ENCODE data around the gene PDK2.
A peak's percentile ranks its signal among the peaks of the same experiment; 100 is the strongest.

Gene PDK2

DNA sequence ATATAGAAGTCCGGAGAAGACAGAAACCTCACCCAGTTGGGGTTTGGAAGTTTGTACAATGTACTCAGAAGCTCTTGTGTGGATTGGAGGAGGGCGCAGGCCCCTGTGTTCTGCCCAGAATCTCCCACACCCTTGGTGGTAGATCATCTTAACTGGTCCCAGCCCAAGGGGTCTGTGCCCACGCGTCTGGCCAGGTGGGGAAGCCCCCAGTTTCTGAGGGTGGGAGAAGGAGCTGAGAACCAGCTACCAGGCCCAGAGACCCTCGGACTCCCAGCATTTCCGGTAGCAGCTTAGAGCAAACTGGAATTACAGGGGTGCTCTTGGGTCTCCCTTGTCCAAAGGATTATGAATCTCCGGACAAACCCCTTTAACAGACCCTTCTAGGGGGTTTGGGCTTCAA lies 57.6 kb downstream of the PDK2 start:
- DNase-seq: no peak

DNA sequence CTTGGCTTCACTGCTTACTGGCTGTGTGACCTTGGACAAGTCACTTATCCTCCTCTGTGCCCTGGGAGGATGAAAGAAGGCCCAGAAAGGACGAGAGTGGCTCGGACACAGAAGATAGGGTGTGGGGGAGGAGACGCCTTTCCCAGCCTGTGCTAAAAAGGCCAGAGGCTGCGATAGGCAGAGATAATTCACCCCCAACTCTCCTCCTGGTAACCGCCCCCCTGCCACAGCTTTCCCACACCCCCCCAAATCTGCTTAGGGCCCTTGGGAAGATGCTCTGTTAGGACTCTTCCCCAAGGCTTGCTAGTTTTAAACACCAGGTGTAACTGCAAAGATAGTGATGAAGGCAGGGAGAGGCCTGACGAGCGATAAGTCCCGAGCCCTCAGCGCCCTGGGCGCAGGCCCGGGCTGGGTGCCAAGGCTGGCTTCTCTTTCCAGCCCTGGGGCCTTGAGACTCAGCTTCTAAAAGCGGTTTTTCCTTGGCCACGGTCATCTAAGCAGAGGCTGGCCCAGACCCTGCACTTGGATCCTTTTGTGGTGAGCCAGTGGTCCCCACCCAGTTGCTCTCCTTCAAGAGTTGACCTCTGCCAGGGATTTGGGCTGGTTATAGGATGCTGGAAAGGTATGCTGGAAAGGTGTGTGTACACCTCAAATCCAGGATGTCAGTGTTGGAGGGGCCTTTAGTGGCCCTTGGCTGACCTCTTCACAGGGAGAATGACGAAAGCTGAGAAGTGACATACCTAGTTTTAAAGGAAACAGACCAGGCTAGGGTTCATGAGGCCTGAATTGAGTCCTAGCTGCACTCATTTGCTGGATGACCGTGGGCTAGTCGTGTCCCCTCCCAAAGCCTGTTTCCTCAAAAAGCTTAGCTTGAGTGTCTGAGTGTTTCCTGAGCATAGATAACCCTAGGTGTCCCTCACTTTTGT lies 58.8 kb downstream of the PDK2 start:
- DNase-seq: no peak

DNA sequence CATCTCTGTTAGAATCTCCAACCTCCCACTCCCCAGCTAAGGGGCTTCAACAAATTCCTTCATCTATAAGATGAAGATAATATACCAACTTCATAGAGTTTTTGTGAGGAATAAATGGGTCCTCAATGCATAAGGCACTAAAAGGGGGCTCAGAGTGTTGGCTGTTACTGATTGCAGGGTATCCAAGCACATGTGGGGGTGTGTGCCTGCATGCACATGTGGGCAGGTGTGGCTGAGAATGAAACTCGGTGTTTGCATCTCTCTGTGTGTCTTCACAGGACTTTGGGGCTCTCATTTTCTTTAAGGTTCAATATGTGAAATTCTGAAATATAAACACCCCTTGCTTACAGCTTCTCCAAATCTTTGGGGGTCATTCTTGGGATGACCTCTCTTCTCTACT lies 59.5 kb downstream of the PDK2 start:
- DNase-seq: no peak

DNA sequence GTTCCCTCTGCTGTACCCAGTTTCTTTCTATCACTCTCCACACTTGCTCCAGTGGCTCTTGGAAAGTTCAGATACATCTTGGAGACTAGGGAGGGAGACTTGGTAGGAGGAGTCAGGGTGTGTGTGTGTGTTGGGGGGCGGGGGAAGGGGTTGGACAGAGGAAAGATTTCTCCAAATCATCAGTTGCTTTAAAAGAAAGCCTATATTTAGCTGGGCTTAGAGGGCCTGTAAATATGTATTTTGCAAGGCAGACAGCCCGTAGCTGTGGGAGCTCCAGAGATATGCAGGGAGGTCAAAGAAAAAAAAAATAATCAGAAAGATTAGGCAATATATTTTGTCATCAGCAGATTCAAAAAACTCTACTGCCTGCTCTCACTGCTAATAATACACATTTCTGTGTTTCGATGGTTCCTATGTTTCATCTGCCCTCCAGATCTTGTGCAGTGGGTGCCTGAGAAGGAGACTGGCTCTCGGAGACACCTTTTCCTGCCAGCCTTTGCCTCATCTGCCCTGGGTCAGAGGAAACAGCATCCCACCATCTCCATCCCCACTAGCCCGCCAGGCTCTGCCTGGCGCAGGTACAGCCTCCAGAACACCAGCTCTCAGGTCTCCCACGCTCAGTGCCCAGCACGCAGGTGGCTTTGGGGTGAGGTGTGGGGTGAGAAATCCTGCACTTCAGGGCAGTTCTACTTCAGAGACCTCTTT lies 60.1 kb downstream of the PDK2 start:
- DNase-seq: no peak

DNA sequence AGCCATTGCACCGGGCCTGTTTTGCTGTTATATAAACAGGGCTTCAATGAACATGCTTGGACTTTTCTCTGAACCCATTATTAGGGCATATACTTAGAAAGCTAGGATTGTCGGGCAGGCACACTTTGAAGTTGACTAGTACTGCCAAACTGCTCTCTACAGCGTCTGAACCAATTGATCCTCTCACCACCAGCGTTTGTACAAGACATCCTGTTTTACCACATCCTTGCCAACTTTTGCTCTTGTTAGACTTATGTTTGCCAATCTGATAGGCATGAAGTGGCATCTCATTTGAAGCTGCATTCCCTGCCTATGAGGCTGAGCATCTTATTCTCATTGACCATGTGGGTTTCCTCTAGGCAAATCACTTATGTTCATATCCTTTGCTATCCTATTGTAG lies 62.7 kb downstream of the PDK2 start:
- DNase-seq: no peak

DNA sequence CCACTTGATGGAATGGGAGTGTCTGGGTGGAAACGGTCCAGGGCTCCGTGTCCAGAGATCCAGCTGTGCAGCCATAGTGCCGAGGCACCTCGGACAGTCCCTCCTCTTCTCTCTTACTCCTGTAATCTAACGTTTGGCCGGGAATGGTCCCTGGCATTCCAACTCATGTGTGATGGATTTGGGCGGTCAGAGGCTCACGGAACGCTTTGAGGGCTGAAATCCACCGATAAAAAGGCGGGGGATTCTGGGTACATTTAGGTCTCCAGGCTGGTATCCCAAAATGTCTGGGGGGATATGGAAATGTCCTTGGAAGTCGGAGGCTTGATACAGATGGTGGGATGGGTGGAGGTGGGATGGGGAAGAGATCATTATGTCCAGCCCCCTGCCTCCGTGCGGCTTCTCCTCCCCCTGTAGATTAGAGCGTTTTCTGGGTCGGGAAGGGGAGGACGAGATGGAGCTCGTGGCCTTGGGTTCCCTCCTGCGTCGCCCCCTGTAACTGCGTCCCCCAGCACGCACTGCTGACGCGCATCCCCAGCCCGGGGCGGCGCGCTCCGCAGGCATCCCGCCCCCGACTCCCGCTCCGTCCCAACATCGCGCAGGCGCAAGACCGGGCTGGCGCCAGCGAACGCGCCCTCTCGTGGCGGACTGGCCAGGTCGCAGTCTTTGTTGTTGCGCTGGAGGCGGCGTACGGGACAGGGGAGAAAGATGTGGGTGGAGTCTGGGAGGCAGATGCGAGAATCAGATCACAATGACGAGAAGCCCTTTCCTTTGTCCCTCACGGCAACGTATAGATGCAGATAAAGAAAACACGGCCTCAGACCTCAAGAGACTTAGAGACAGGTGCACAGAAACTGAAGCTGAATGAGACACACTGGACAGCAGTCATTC lies 66.1 kb downstream of the PDK2 start:
- peak; percentile 92 for DNase-seq
